Heart left ventricle (tissue), 13 donors: ENCODE results near the gene PDCD2L.

Source experiments
- CTCF ChIP-seq, 12 donors: fragments of 200-600 bp; sonication (generic) in 4 of 12; IDR thresholded peaks; one replicate each; pipeline versions ENCODE4 v1.5.0 to v1.8.0; 2018 to 2022; ENCODE audit warnings: antibody characterized with exemption in 12 of 12, mild to moderate bottlenecking in 5 of 12
- POLR2A ChIP-seq, 2 donors: fragments of 450-650 bp; IDR thresholded peaks; one replicate each; pipeline ENCODE4 v1.6.1; 2017; ENCODE audit warnings: antibody characterized with exemption in 2 of 2, mild to moderate bottlenecking in 2 of 2, moderate library complexity in 2 of 2
- donor health status: ischemic (EF 13 %, LVEDD 7.1; RV severe dilation, severe dysfunction).
- donor health status: DM: no; HTN: yes; CAD: no.
- donor health status: DM: no; HTN: no; CAD: no.
- donor health status: ischemic (EF 25% LVEDD 6.9; RV normal size, moderate dysfunction).
- donor health status: ischemic (EF 25% LVEDD 5.7; RV mildly dilated, moderate dysfunction).
- donor health status: ischemic (EF 35%, LVEDD 5.7; RV mildly dilated, moderate dysfunction).
- donor health status: nonischemic (EF 11% LVEDD 7.7; RV severe dilation, severe dysfunction).
- donor health status: DM: yes; HTN: yes; CAD: no.
- donor health status: PGD.
- donor health status: ischemic (EF 29% LVEDD 5.4; RV normal size, mild dysfunction).
- donor health status: nonischemic (EF 23%, LVEDD 6.1; RV moderate dilation, normal function).

GRCh38 chr19:34430738-34431625 is 26.8 kb downstream of the PDCD2L start:
- TF ChIP-seq CTCF (IDR thresholded peaks at IDR 0.05) = peak; percentile 34 to 67 (median 52)
- no peak for TF ChIP-seq POLR2A (IDR thresholded peaks at IDR 0.05)
